ENCODE measurements around the gene CD59.

- TF ChIP-seq CTCF (conservative IDR thresholded peaks at IDR 0.05; ENCODE audit: low read length) (no peak), EZH2phosphoT487 (IDR thresholded peaks at IDR 0.05; ENCODE audit: borderline replicate concordance) (no peak)
These were observed 1.6 kb downstream of the CD59 start for GRCh38 chr11:33734441-33735270.

All from Loucy (cell line).